Right atrium auricular region (tissue), 2 donors: ENCODE measurements around the gene FHIT. TPM values are rescaled to one million over a fixed set of nuclear protein-coding genes. Genes with fewer than 3 reads are reported as not detected.

Experiments
- DNase-seq: peaks from one replicate; pipeline ENCODE4 v3.0.0-alpha.2; 2019; ENCODE audit warnings: low spot score
- H3K27ac ChIP-seq, 2 donors: fragments of 200-600 bp; sonication (generic); 1 replicate in 1 of 2; 2 replicates in 1 of 2; pipeline ENCODE4 v1.5.1; 2016 to 2019
- H3K27me3 ChIP-seq, 2 donors: fragments of 200-600 bp; sonication (generic); one replicate each; pipeline versions ENCODE4 v1.5.1 to v1.6.0; 2017 to 2019
- H3K36me3 ChIP-seq: fragments of 200-600 bp; sonication (generic); one replicate; pipeline ENCODE4 v1.5.1; 2016
- H3K4me1 ChIP-seq, 2 donors: fragments of 200-600 bp; sonication (generic); one replicate each; pipeline versions ENCODE4 v1.5.1 to v1.6.0; 2017 to 2019
- H3K4me3 ChIP-seq, 2 donors: fragments of 200-600 bp; sonication (generic); 1 replicate in 1 of 2; 2 replicates in 1 of 2; pipeline ENCODE4 v1.5.1; 2017 to 2019; ENCODE audit warnings: mild to moderate bottlenecking in 1 of 2, moderate library complexity in 1 of 2
- H3K9me3 ChIP-seq, 2 donors: fragments of 200-600 bp; sonication (generic); one replicate each; pipeline ENCODE4 v1.5.1; 2019
- CTCF ChIP-seq, 2 donors: fragments of 200-600 bp; sonication (generic); IDR thresholded peaks; one replicate each; pipeline ENCODE4 v1.5.1; 2019; ENCODE audit warnings: antibody characterized with exemption in 2 of 2
- total RNA-seq, 2 donors: library from RNA; depleted of rRNA; stranded (reverse); fragments of >200 nt; gene quantifications; one replicate each; pipeline ENCODE4 v1.1.0, GENCODE V29; 2016

The FHIT gene
- total RNA-seq, 2 donors from 2014 or later = 10.4 to 11.0 TPM

GRCh38 chr3:61134532-61134931 is 116.7 kb downstream of the FHIT start:
- H3K27me3 ChIP-seq = no peaks in the 10 kb centered on the region
- no peak for DNase-seq
- no peak for TF ChIP-seq CTCF (IDR thresholded peaks at IDR 0.05)
- no peaks in the 10 kb centered on the region for H3K4me1 ChIP-seq
- H3K27ac ChIP-seq = no peak overlapping the region
- no peaks in the 10 kb centered on the region for H3K36me3 ChIP-seq
- no peak overlapping the region for H3K4me3 ChIP-seq
- H3K9me3 ChIP-seq = no peaks in the 10 kb centered on the region

- Histone ChIP-seq H3K27me3 (no peaks in the 10 kb centered on the region), H3K9me3 (no peaks in the 10 kb centered on the region), H3K36me3 (no peaks in the 10 kb centered on the region), H3K4me3 (no peak overlapping the region), H3K27ac (no peak overlapping the region), H3K4me1 (no peaks in the 10 kb centered on the region)
- DNase-seq = no peak
- TF ChIP-seq CTCF (IDR thresholded peaks at IDR 0.05) = no peak
Observed at GRCh38 chr3:61132062-61132461, 119.2 kb downstream of the FHIT start.

GRCh38 chr3:61118830-61119229 is 132.4 kb downstream of the FHIT start:
- no peak for TF ChIP-seq CTCF (IDR thresholded peaks at IDR 0.05)
- H3K27me3 ChIP-seq = no peaks in the 10 kb centered on the region
- H3K36me3 ChIP-seq = no peaks in the 10 kb centered on the region
- H3K9me3 ChIP-seq = peaks cover 0 to 8% of the 10 kb centered on the region in 2 donors
- H3K4me3 ChIP-seq = no peak overlapping the region
- no peak for DNase-seq
- H3K4me1 ChIP-seq = no peaks in the 10 kb centered on the region
- H3K27ac ChIP-seq = no peak overlapping the region

GRCh38 chr3:61117045-61117898 is 134.0 kb downstream of the FHIT start:
- peaks cover 0 to 7% of the 10 kb centered on the region in 2 donors for H3K9me3 ChIP-seq
- TF ChIP-seq CTCF (IDR thresholded peaks at IDR 0.05) = no peak
- no peaks in the 10 kb centered on the region for H3K36me3 ChIP-seq
- no peaks in the 10 kb centered on the region for H3K4me1 ChIP-seq
- no peaks in the 10 kb centered on the region for H3K27me3 ChIP-seq
- no peak overlapping the region for H3K27ac ChIP-seq
- H3K4me3 ChIP-seq = no peak overlapping the region
- DNase-seq = no peak

DNA sequence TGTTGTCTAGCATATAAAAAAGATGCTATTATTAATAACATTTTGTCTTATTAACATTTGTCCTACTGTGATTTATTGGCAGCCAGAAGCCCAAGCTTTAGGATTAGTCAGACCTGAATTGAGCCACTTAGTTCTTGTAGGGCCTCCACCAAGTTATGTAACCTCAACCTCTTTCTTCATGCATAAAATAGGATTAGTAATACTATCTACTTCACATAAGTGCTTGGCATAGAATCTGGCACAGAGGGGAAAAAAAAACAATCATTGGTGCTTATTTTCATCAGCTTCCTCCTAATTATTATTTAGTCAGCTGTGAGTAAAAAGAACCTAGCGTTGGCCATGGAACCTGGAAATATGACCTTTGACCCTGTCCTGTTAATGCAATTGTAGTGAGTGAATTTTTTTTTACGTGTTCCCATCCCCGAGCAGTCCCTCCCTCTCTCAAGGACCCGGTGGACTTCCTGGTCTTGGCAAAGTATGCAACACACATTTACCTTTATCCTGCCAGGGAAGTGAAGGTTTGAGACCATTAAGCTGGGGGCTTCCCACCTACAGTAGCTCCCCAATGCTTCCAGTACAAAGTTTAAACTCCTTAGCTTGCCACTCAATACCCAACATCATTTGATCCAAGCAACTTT is 136.8 kb downstream of the FHIT start:
- Histone ChIP-seq H3K27me3 (no peaks in the 10 kb centered on the region), H3K27ac (no peak overlapping the region), H3K4me1 (no peaks in the 10 kb centered on the region), H3K9me3 (no peaks in the 10 kb centered on the region), H3K36me3 (no peaks in the 10 kb centered on the region), H3K4me3 (no peak overlapping the region)
- no peak for DNase-seq
- no peak for TF ChIP-seq CTCF (IDR thresholded peaks at IDR 0.05)
